HL-60 (cell line): ENCODE results near the gene WNT5A.

Source experiments
- CTCF ChIP-seq: IDR thresholded peaks from one replicate; pipeline ENCODE4 v1.5.1; 2011; ENCODE audit warnings: low read length, control low read depth, inconsistent platforms; ENCODE audit not compliant: insufficient read depth
- SPI1 ChIP-seq: IDR thresholded peaks from 2 replicates; pipeline ENCODE4 v1.6.1; 2012; ENCODE audit warnings: low read depth, mild to moderate bottlenecking, borderline replicate concordance

GRCh38 chr3:55443346-55443745, 43.8 kb downstream of the WNT5A start:
- TF ChIP-seq CTCF (no peak), SPI1 (no peak)
